GM23338 (cell line): ENCODE data around the gene TIGD7. TPM values are rescaled to one million over a fixed set of nuclear protein-coding genes. Genes with fewer than 3 reads are reported as not detected.
A peak's percentile ranks its signal among the peaks of the same experiment; 100 is the strongest.

Source experiments
- ATAC-seq: fragments of 200-7000 bp; cut with Tn5 transposase; 3 replicates; pipeline ENCODE4 v1.9.1; 2020
- DNase-seq: peaks from one replicate; pipeline ENCODE4 v3.0.0-alpha.2; 2015; ENCODE audit warnings: low spot score
- H2AFZ ChIP-seq: fragments of 200-600 bp; sonication (generic); 2 replicates; pipeline ENCODE4 v1.8.0; 2016; ENCODE audit warnings: antibody characterized with exemption, mild to moderate bottlenecking, moderate library complexity
- H3F3A ChIP-seq: fragments of 200-600 bp; sonication (generic); replicated peaks from 2 replicates; pipeline ENCODE4 v1.8.0; 2017; ENCODE audit warnings: antibody characterized with exemption, mixed run types, low read depth
- H3K27ac ChIP-seq: fragments of 200-600 bp; sonication (generic); 2 replicates; pipeline ENCODE4 v1.6.1; 2016; ENCODE audit warnings: low read depth
- H3K27me3 ChIP-seq: fragments of 200-600 bp; sonication (generic); 2 replicates; pipeline ENCODE4 v1.8.0; 2016; ENCODE audit warnings: mild to moderate bottlenecking, mixed run types, moderate library complexity; ENCODE audit not compliant: insufficient read depth
- H3K36me3 ChIP-seq: fragments of 200-600 bp; sonication (generic); 2 replicates; pipeline ENCODE4 v1.8.0; 2016; ENCODE audit warnings: mild to moderate bottlenecking; ENCODE audit not compliant: insufficient read depth
- H3K4me1 ChIP-seq: fragments of 200-600 bp; sonication (generic); 2 replicates; pipeline ENCODE4 v1.8.0; 2016; ENCODE audit warnings: mild to moderate bottlenecking, moderate library complexity; ENCODE audit not compliant: insufficient read depth
- H3K4me2 ChIP-seq: fragments of 200-600 bp; sonication (generic); 2 replicates; pipeline ENCODE4 v1.7.1; 2017; ENCODE audit warnings: mixed run types
- H3K4me3 ChIP-seq: fragments of 200-600 bp; sonication (generic); 2 replicates; pipeline ENCODE4 v1.6.1; 2016; ENCODE audit warnings: mixed run types
- H3K79me2 ChIP-seq: fragments of 200-600 bp; sonication (generic); replicated peaks from 2 replicates; pipeline ENCODE4 v1.8.0; 2017; ENCODE audit warnings: mild to moderate bottlenecking; ENCODE audit not compliant: insufficient read depth
- H3K9me2 ChIP-seq: fragments of 200-600 bp; sonication (generic); 2 replicates; pipeline ENCODE4 v1.8.0; 2017; ENCODE audit not compliant: insufficient read depth
- H4K20me1 ChIP-seq: fragments of 200-600 bp; sonication (generic); replicated peaks from 2 replicates; pipeline ENCODE4 v1.8.0; 2017; ENCODE audit warnings: mild to moderate bottlenecking; ENCODE audit not compliant: insufficient read depth
- H3K27ac Mint-ChIP-seq: 2 replicates; pipeline ENCODE4 v1.8.0; 2020; ENCODE audit warnings: inconsistent platforms, mild to moderate bottlenecking, moderate library complexity, mixed read lengths
- H3K27me3 Mint-ChIP-seq: 3 replicates; pipeline ENCODE4 v1.8.0; 2022; ENCODE audit warnings: low read depth, mild to moderate bottlenecking, moderate library complexity, mixed read lengths, inconsistent platforms; ENCODE audit not compliant: insufficient read depth, poor library complexity
- H3K36me3 Mint-ChIP-seq: 3 replicates; pipeline ENCODE4 v1.8.0; 2021; ENCODE audit warnings: low read depth, mild to moderate bottlenecking, inconsistent platforms, moderate library complexity, mixed read lengths
- H3K4me1 Mint-ChIP-seq: 3 replicates; pipeline ENCODE4 v1.8.0; 2020; ENCODE audit warnings: mild to moderate bottlenecking, inconsistent platforms, mixed read lengths
- H3K4me3 Mint-ChIP-seq: 3 replicates; pipeline ENCODE4 v1.8.0; 2021; ENCODE audit warnings: moderate library complexity, mild to moderate bottlenecking, inconsistent platforms, mixed read lengths
- H3K9me3 Mint-ChIP-seq: 3 replicates; pipeline ENCODE4 v1.8.0; 2020; ENCODE audit warnings: moderate library complexity, mild to moderate bottlenecking, inconsistent platforms, mixed read lengths
- CREB1 ChIP-seq: fragments of 250-450 bp; sonication (Bioruptor Pico); IDR thresholded peaks from 2 replicates; pipeline ENCODE4 v1.5.0; 2020; ENCODE audit warnings: low read depth, mild to moderate bottlenecking, moderate library complexity
- CTCF ChIP-seq, 2 experiments: fragments of 200-600 bp in 1 of 2; sonication (generic) in 1 of 2; conservative IDR thresholded peaks; 2 replicates each; pipeline versions ENCODE4 v1.5.1 to v1.6.1; 2016 to 2017; ENCODE audit warnings: antibody characterized with exemption in 2 of 2, low read depth in 2 of 2, mild to moderate bottlenecking in 2 of 2, moderate library complexity in 1 of 2
- EZH2 ChIP-seq: fragments of 200-600 bp; sonication (generic); IDR thresholded peaks from one replicate; pipeline ENCODE4 v1.8.0; 2017; ENCODE audit warnings: antibody characterized with exemption, mild to moderate bottlenecking, low read depth; ENCODE audit not compliant: unreplicated experiment
- EZH2phosphoT487 ChIP-seq: fragments of 200-600 bp; sonication (generic); IDR thresholded peaks from one replicate; pipeline ENCODE4 v1.8.1; 2018; ENCODE audit warnings: antibody characterized with exemption; ENCODE audit not compliant: unreplicated experiment
- JUNB ChIP-seq: IDR thresholded peaks from one replicate; pipeline ENCODE4 v1.6.1; 2016; ENCODE audit warnings: antibody characterized with exemption; ENCODE audit not compliant: unreplicated experiment
- NANOG ChIP-seq: IDR thresholded peaks from 2 replicates; pipeline ENCODE4 v1.6.1; 2016; ENCODE audit warnings: antibody characterized with exemption, borderline replicate concordance
- POLR2AphosphoS5 ChIP-seq: IDR thresholded peaks from 2 replicates; pipeline ENCODE4 v1.6.1; 2016; ENCODE audit warnings: antibody characterized with exemption, low read depth
- STAT1 ChIP-seq: IDR thresholded peaks from one replicate; pipeline ENCODE4 v1.6.1; 2016; ENCODE audit warnings: antibody characterized with exemption; ENCODE audit not compliant: unreplicated experiment
- ZNF114 ChIP-seq: fragments of 250-450 bp; sonication (Bioruptor Pico); IDR thresholded peaks from 2 replicates; pipeline ENCODE4 v1.5.0; 2020; ENCODE audit warnings: mild to moderate bottlenecking, moderate library complexity
- ZNF331 ChIP-seq: fragments of 250-450 bp; sonication (Bioruptor Pico); IDR thresholded peaks from 2 replicates; pipeline ENCODE4 v1.5.0; 2020; ENCODE audit warnings: low read depth, mild to moderate bottlenecking, moderate library complexity
- ZNF462 ChIP-seq: fragments of 250-450 bp; sonication (Bioruptor Pico); IDR thresholded peaks from 2 replicates; pipeline ENCODE4 v1.5.0; 2020; ENCODE audit warnings: mild to moderate bottlenecking, moderate library complexity
- polyA plus RNA-seq: library from polyadenylated mRNA; unstranded; fragments of >200 nt; fragmentation: Nextera tagmentation; extraction: Ambion mirVana; gene quantifications from 2 replicates; pipeline ENCODE4 v1.2.1, GENCODE V29; 2016
- total RNA-seq: library from RNA; depleted of rRNA; stranded (reverse); fragments of >200 nt; shearing (Covaris generic); gene quantifications from 2 replicates; pipeline ENCODE4 v1.2.3, GENCODE V29; 2014
- TF ChIP-seq, protein P1 (sequence below): IDR thresholded peaks from one replicate; pipeline ENCODE4 v1.6.1; 2018; ENCODE audit warnings: antibody characterized with exemption; ENCODE audit not compliant: unreplicated experiment
- TF ChIP-seq, protein P2 (sequence below): IDR thresholded peaks from 2 replicates; pipeline ENCODE4 v1.6.1; 2016; ENCODE audit warnings: antibody characterized with exemption

Gene TIGD7
- total and polyA plus RNA-seq, 2 experiments from 2014 or later = 3.9 to 8.0 TPM

DNA sequence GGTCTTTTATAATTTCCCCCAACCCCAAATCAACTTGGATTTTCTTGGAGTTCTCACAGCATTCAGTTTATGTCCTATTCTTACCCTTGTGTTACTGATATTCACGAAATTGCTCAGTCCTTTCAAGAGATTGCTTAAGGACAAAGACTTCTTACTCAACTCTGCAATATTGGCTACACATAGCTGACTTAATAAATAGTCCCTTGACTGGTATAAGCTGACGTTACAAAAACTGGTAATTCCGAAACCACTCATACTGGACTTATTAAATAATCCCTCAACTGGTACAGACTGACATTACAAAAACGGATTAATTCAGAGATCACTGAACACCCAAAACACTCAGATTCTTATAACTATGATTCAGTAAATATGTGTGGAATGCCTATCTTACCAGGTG, 860 bp downstream of the TIGD7 start:
- H3K4me1 ChIP-seq = no peaks in the 10 kb centered on the region; the same call in 1 of the 2 replicates
- H3K9me3 Mint-ChIP-seq = peaks cover 88% of the 10 kb centered on the region
- peaks cover 24% of the 10 kb centered on the region for H3K36me3 ChIP-seq
- H4K20me1 ChIP-seq = no peaks in the 10 kb centered on the region
- H3F3A ChIP-seq = peaks cover 8% of the 10 kb centered on the region; the same call in 1 of the 2 replicates
- peaks cover 6% of the 10 kb centered on the region; the same call in 2 of the 3 replicates for H3K4me1 Mint-ChIP-seq
- peak overlapping the region; percentile 89 for H3K4me2 ChIP-seq
- peak overlapping the region; percentile 99; the same call in 1 of the 2 replicates for H2AFZ ChIP-seq
- TF ChIP-seq JUNB (no peak), ZNF462 (CRISPR knock-in tag) (no peak), POLR2AphosphoS5 (no peak), CTCF (conservative IDR thresholded peaks at IDR 0.05; ENCODE audit: low read depth in 2 of 2) (no peak), EZH2phosphoT487 (no peak), EZH2 (no peak), ZNF331 (CRISPR knock-in tag) (no peak), ZNF114 (no peak), STAT1 (no peak), CREB1 (CRISPR knock-in tag) (no peak), NANOG (no peak)
- TF ChIP-seq, protein P1, sequence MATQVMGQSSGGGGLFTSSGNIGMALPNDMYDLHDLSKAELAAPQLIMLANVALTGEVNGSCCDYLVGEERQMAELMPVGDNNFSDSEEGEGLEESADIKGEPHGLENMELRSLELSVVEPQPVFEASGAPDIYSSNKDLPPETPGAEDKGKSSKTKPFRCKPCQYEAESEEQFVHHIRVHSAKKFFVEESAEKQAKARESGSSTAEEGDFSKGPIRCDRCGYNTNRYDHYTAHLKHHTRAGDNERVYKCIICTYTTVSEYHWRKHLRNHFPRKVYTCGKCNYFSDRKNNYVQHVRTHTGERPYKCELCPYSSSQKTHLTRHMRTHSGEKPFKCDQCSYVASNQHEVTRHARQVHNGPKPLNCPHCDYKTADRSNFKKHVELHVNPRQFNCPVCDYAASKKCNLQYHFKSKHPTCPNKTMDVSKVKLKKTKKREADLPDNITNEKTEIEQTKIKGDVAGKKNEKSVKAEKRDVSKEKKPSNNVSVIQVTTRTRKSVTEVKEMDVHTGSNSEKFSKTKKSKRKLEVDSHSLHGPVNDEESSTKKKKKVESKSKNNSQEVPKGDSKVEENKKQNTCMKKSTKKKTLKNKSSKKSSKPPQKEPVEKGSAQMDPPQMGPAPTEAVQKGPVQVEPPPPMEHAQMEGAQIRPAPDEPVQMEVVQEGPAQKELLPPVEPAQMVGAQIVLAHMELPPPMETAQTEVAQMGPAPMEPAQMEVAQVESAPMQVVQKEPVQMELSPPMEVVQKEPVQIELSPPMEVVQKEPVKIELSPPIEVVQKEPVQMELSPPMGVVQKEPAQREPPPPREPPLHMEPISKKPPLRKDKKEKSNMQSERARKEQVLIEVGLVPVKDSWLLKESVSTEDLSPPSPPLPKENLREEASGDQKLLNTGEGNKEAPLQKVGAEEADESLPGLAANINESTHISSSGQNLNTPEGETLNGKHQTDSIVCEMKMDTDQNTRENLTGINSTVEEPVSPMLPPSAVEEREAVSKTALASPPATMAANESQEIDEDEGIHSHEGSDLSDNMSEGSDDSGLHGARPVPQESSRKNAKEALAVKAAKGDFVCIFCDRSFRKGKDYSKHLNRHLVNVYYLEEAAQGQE = no peak
- TF ChIP-seq, protein P2, sequence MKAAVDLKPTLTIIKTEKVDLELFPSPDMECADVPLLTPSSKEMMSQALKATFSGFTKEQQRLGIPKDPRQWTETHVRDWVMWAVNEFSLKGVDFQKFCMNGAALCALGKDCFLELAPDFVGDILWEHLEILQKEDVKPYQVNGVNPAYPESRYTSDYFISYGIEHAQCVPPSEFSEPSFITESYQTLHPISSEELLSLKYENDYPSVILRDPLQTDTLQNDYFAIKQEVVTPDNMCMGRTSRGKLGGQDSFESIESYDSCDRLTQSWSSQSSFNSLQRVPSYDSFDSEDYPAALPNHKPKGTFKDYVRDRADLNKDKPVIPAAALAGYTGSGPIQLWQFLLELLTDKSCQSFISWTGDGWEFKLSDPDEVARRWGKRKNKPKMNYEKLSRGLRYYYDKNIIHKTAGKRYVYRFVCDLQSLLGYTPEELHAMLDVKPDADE = no peak
- no peak overlapping the region for H3K27ac ChIP-seq
- H3K36me3 Mint-ChIP-seq = peaks cover 88% of the 10 kb centered on the region
- DNase-seq (no peak), ATAC-seq (no peak)
- peak overlapping the region; percentile 69 for H3K4me3 ChIP-seq
- peaks cover 24% of the 10 kb centered on the region for H3K9me2 ChIP-seq
- H3K27me3 Mint-ChIP-seq = peaks cover 19% of the 10 kb centered on the region
- H3K27ac Mint-ChIP-seq = no peak overlapping the region
- H3K4me3 Mint-ChIP-seq = peak overlapping the region; percentile 77
- H3K27me3 ChIP-seq = peaks cover 5% of the 10 kb centered on the region; the same call in 1 of the 2 replicates
- peaks cover 34% of the 10 kb centered on the region for H3K79me2 ChIP-seq
